Measurements from ENCODE around the gene COL3A1.

- no peak for TF ChIP-seq CTCF (IDR thresholded peaks at IDR 0.05)
- no peak for TF ChIP-seq POLR2A (IDR thresholded peaks at IDR 0.05)
Measured at GRCh38 chr2:189056200-189057106, 82.3 kb downstream of the COL3A1 start.

Measured in vagina (tissue), 2 donors.